SK-N-SH (cell line): Measurements from ENCODE around the gene MBP. TPM values are rescaled to one million over a fixed set of nuclear protein-coding genes. Genes with fewer than 3 reads are reported as not detected.

Experiments
- CTCF ChIA-PET: fragments of 300-600, 350-600 bp; formaldehyde crosslinking; extraction: SDS; loops from one replicate; lab custom pipeline; 2021; lab: Yijun Ruan, JAX
- POLR2A ChIA-PET: fragments of 350-600 bp; sonication (Branson Sonifier 250); formaldehyde crosslinking; extraction: SDS; loops from one replicate; lab custom pipeline; 2020; ENCODE audit warnings: antibody characterized with exemption, inconsistent platforms; lab: Yijun Ruan, JAX
- DNase-seq: peaks from one replicate; pipeline ENCODE4 v3.0.0; 2012
- H2AFZ ChIP-seq: fragments of 200-600 bp; sonication (generic); 2 replicates; pipeline ENCODE4 v1.8.1; 2016; ENCODE audit warnings: antibody characterized with exemption, mild to moderate bottlenecking, low read depth
- H3F3A ChIP-seq: fragments of 200-600 bp; sonication (generic); replicated peaks from 2 replicates; pipeline ENCODE3; 2016; ENCODE audit warnings: antibody characterized with exemption, mild to moderate bottlenecking; ENCODE audit not compliant: insufficient read depth
- H3K27ac ChIP-seq, 2 experiments: fragments of 200-500 bp in 1 of 2; fragments of 200-600 bp in 1 of 2; sonication (Bioruptor generic) in 1 of 2; sonication (generic), shearing (Covaris generic) in 1 of 2; 2 replicates each; pipeline versions ENCODE4 v1.5.1 to v1.6.1; 2014 to 2016; ENCODE audit warnings: low read depth in 2 of 2, inconsistent platforms in 1 of 2, low read length in 1 of 2, mild to moderate bottlenecking in 1 of 2, mixed read lengths in 1 of 2
- H3K27me3 ChIP-seq: fragments of 200-600 bp; sonication (generic), shearing (Covaris generic); 2 replicates; pipeline ENCODE4 v1.6.1; 2016; ENCODE audit warnings: mixed run types; ENCODE audit not compliant: insufficient read depth
- H3K36me3 ChIP-seq, 2 experiments: fragments of 200-500 bp in 1 of 2; fragments of 200-600 bp in 1 of 2; sonication (Bioruptor generic) in 1 of 2; sonication (generic) in 1 of 2; replicated peaks in 1 of 2; 2 replicates each; pipeline versions ENCODE3 to v1.5.1; 2014 to 2016; ENCODE audit warnings: low read length in 1 of 2, mild to moderate bottlenecking in 1 of 2; ENCODE audit not compliant: insufficient read depth in 2 of 2, control insufficient read depth in 1 of 2
- H3K4me1 ChIP-seq, 2 experiments: fragments of 200-500 bp in 1 of 2; fragments of 200-600 bp in 1 of 2; sonication (Bioruptor generic) in 1 of 2; sonication (generic), shearing (Covaris generic) in 1 of 2; 2 replicates each; pipeline versions ENCODE4 v1.5.1 to v1.6.1; 2014 to 2016; ENCODE audit warnings: low read depth in 1 of 2, low read length in 1 of 2, mixed run types in 1 of 2; ENCODE audit not compliant: insufficient read depth in 2 of 2, control insufficient read depth in 1 of 2
- H3K4me2 ChIP-seq: fragments of 200-600 bp; sonication (generic), shearing (Covaris generic); 2 replicates; pipeline ENCODE4 v1.6.1; 2017; ENCODE audit warnings: mixed run types
- H3K4me3 ChIP-seq, 2 experiments: fragments of 200-500 bp in 1 of 2; fragments of 200-600 bp in 1 of 2; sonication (Bioruptor generic) in 1 of 2; sonication (generic), shearing (Covaris generic) in 1 of 2; 2 replicates each; pipeline versions ENCODE4 v1.5.1 to v1.8.1; 2014 to 2016; ENCODE audit warnings: low read depth in 2 of 2, inconsistent platforms in 1 of 2, low read length in 1 of 2, mild to moderate bottlenecking in 1 of 2, mixed read lengths in 1 of 2, moderate library complexity in 1 of 2
- H3K79me2 ChIP-seq: fragments of 200-600 bp; sonication (generic); 2 replicates; pipeline ENCODE4 v1.8.1; 2017; ENCODE audit warnings: mild to moderate bottlenecking; ENCODE audit not compliant: insufficient read depth
- H3K9ac ChIP-seq: fragments of 200-600 bp; sonication (generic); 2 replicates; pipeline ENCODE4 v1.6.1; 2017; ENCODE audit warnings: mixed run types
- H3K9me2 ChIP-seq: fragments of 200-600 bp; sonication (generic); 2 replicates; pipeline ENCODE4 v1.6.1; 2017; ENCODE audit warnings: mixed run types
- H3K9me3 ChIP-seq: fragments of 200-600 bp; sonication (generic); 2 replicates; pipeline ENCODE4 v1.6.1; 2017; ENCODE audit warnings: mixed run types, mild to moderate bottlenecking, moderate library complexity
- H4K20me1 ChIP-seq: fragments of 200-600 bp; sonication (generic); 2 replicates; pipeline ENCODE4 v1.6.1; 2017; ENCODE audit warnings: mild to moderate bottlenecking, mixed run types; ENCODE audit not compliant: insufficient read depth
- ELF1 ChIP-seq: IDR thresholded peaks from 2 replicates; pipeline ENCODE4 v1.4.0; 2012
- FOSL2 ChIP-seq: IDR thresholded peaks from 2 replicates; pipeline ENCODE4 v1.4.0; 2012; ENCODE audit warnings: low read depth, mild to moderate bottlenecking, moderate library complexity, borderline replicate concordance
- FOXJ3 ChIP-seq: sonication (generic); formaldehyde crosslinking; IDR thresholded peaks from 2 replicates; pipeline ENCODE4 v1.5.1; 2020; ENCODE audit warnings: mild to moderate bottlenecking, missing genetic modification reagents
- GABPA ChIP-seq: IDR thresholded peaks from 2 replicates; pipeline ENCODE4 v1.4.0; 2012; ENCODE audit warnings: low read depth, mild to moderate bottlenecking
- GATA2 ChIP-seq: sonication (generic); formaldehyde crosslinking; IDR thresholded peaks from 2 replicates; pipeline ENCODE4 v1.5.0; 2020; ENCODE audit warnings: mild to moderate bottlenecking, missing genetic modification reagents
- IRF3 ChIP-seq: fragments of 150-350 bp; IDR thresholded peaks from 2 replicates; pipeline ENCODE4 v1.6.1; 2016; ENCODE audit warnings: mild to moderate bottlenecking, low read depth, low read length
- JUND ChIP-seq: IDR thresholded peaks from 2 replicates; pipeline ENCODE4 v1.4.0; 2012
- MXI1 ChIP-seq: IDR thresholded peaks from 2 replicates; pipeline ENCODE4 v1.6.1; 2012; ENCODE audit warnings: mild to moderate bottlenecking, low read depth, low read length, improper control_type of control experiment
- NFIC ChIP-seq: IDR thresholded peaks from 2 replicates; pipeline ENCODE4 v1.4.0; 2012; ENCODE audit warnings: borderline replicate concordance
- NRF1 ChIP-seq: IDR thresholded peaks from 2 replicates; pipeline ENCODE4 v1.6.1; 2012; ENCODE audit warnings: low read depth, mild to moderate bottlenecking, low read length
- PBX3 ChIP-seq: IDR thresholded peaks from 2 replicates; pipeline ENCODE4; 2012
- RAD21 ChIP-seq: IDR thresholded peaks from 2 replicates; pipeline ENCODE4 v1.6.1; 2012; ENCODE audit warnings: mild to moderate bottlenecking, low read length
- RFX5 ChIP-seq: IDR thresholded peaks from 2 replicates; pipeline ENCODE4 v1.6.1; 2012; ENCODE audit warnings: mild to moderate bottlenecking, improper control_type of control experiment, low read length
- SIN3A ChIP-seq: IDR thresholded peaks from 2 replicates; pipeline ENCODE4 v1.6.1; 2012; ENCODE audit warnings: low read depth, mild to moderate bottlenecking, low read length, moderate library complexity, borderline replicate concordance
- SMC3 ChIP-seq: IDR thresholded peaks from 2 replicates; pipeline ENCODE4 v1.6.1; 2012; ENCODE audit warnings: low read depth, low read length, improper control_type of control experiment
- USF2 ChIP-seq: fragments of 150-350 bp; IDR thresholded peaks from 2 replicates; pipeline ENCODE4 v1.6.1; 2017; ENCODE audit warnings: antibody characterized with exemption, low read length, low read depth, borderline replicate concordance
- YY1 ChIP-seq: IDR thresholded peaks from 2 replicates; pipeline ENCODE4 v1.4.0; 2012; ENCODE audit warnings: low read depth, mild to moderate bottlenecking
- WGBS: methylation state at CpG from one replicate; pipeline ENCODE4 v1.1.6; 2017; ENCODE audit warnings: low lambda C conversion rate; 5-methylcytosine and 5-hydroxymethylcytosine counted together
- polyA plus RNA-seq, 3 experiments: library from polyadenylated mRNA; depleted of rRNA; stranded (reverse); fragments of >200 nt; gene quantifications; 2 replicates each; pipeline ENCODE4 v1.2.3, GENCODE V29; 2012
- TF ChIP-seq, protein P1 (sequence below): fragments of 200-600 bp; sonication (generic); IDR thresholded peaks from 2 replicates; pipeline ENCODE4 v1.6.1; 2017; ENCODE audit warnings: antibody characterized with exemption, mild to moderate bottlenecking, moderate library complexity

MBP gene
- polyA plus RNA-seq, 1 of the 3 experiments (the other 2 are of a cell fraction), result 1.6 TPM

DNA sequence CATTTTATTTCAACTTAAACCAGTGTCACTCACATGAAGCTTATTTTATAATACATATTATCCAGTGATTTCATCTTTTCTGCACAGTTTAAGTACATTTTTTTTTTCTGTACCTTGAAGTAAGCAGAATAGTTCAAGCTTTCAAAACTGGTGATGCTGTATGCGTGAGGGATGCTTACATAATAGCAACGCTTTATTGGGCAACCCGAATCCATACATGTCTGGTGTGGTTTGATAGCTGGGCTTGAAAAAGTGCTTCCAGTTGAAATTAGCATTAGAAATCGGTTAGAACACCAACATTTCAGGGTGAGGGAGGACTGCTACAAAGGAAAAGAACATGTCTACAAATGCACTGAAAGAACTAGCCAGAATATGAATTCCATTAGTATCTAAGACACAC lies 117.4 kb downstream of the MBP start:
- no peaks in the 10 kb centered on the region for H3F3A ChIP-seq
- H2AFZ ChIP-seq, result no peak overlapping the region
- H3K9me2 ChIP-seq, result no peaks in the 10 kb centered on the region
- ChIA-PET CTCF (interaction anchor here (1.3 to 3.2 kb wide), 2 partner anchors 10 to 14 kb away, joined by 3 to 20 read pairs; no protein-coding TSS in a partner anchor), POLR2A (no interaction called here)
- no peaks in the 10 kb centered on the region for H3K27me3 ChIP-seq
- WGBS, result 77% methylated on average over 4 of the region's 4 CpGs
- H3K4me2 ChIP-seq, result no peak overlapping the region
- DNase-seq, result no peak
- H3K79me2 ChIP-seq, result no peaks in the 10 kb centered on the region
- no peak overlapping the region for H3K9ac ChIP-seq
- no peaks in the 10 kb centered on the region for H4K20me1 ChIP-seq
- no peak overlapping the region for H3K4me3 ChIP-seq
- TF ChIP-seq NRF1 (no peak), ELF1 (no peak), PBX3 (no peak), YY1 (no peak), MXI1 (no peak), FOXJ3 (CRISPR knock-in tag) (no peak), JUND (no peak), USF2 (no peak), SMC3 (no peak), IRF3 (no peak), RFX5 (no peak), NFIC (no peak), SIN3A (no peak), FOSL2 (no peak), GABPA (no peak), RAD21 (no peak), GATA2 (CRISPR knock-in tag) (no peak)
- TF ChIP-seq, protein P1, sequence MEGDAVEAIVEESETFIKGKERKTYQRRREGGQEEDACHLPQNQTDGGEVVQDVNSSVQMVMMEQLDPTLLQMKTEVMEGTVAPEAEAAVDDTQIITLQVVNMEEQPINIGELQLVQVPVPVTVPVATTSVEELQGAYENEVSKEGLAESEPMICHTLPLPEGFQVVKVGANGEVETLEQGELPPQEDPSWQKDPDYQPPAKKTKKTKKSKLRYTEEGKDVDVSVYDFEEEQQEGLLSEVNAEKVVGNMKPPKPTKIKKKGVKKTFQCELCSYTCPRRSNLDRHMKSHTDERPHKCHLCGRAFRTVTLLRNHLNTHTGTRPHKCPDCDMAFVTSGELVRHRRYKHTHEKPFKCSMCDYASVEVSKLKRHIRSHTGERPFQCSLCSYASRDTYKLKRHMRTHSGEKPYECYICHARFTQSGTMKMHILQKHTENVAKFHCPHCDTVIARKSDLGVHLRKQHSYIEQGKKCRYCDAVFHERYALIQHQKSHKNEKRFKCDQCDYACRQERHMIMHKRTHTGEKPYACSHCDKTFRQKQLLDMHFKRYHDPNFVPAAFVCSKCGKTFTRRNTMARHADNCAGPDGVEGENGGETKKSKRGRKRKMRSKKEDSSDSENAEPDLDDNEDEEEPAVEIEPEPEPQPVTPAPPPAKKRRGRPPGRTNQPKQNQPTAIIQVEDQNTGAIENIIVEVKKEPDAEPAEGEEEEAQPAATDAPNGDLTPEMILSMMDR, result no peak
- H3K36me3 ChIP-seq, result no peaks in the 10 kb centered on the region
- no peaks in the 10 kb centered on the region for H3K9me3 ChIP-seq
- no peak overlapping the region for H3K27ac ChIP-seq
- H3K4me1 ChIP-seq, result no peaks in the 10 kb centered on the region
